ENCODE measurements around the gene KCNH3. TPM values are rescaled to one million over a fixed set of nuclear protein-coding genes. Genes with fewer than 3 reads are reported as not detected.

The KCNH3 gene
- total and polyA plus RNA-seq, 2 of the 13 experiments (the other 11 are each of a cell fraction or from before 2014, with no cell fraction given): 0.01 to 0.07 TPM

- no peak for TF ChIP-seq ZBTB44 (CRISPR knock-in tag; IDR thresholded peaks at IDR 0.05)
- TF ChIP-seq ZNF282 (IDR thresholded peaks at IDR 0.05; ENCODE audit: partially characterized antibody): no peak
- peak; percentile 98 for TF ChIP-seq KMT2B (CRISPR knock-in tag; IDR thresholded peaks at IDR 0.05)
- no peak for TF ChIP-seq PLSCR1 (CRISPR knock-in tag; IDR thresholded peaks at IDR 0.05; ENCODE audit: borderline replicate concordance)
- peak; percentile 43 for TF ChIP-seq FOXC1 (CRISPR knock-in tag; IDR thresholded peaks at IDR 0.05; ENCODE audit: borderline replicate concordance)
- no peak for TF ChIP-seq ZNF367 (CRISPR knock-in tag; IDR thresholded peaks at IDR 0.05; ENCODE audit: borderline replicate concordance)
- TF ChIP-seq ZNF326 (CRISPR knock-in tag; IDR thresholded peaks at IDR 0.05; ENCODE audit: borderline replicate concordance): no peak
- no peak for TF ChIP-seq TSC22D2 (CRISPR knock-in tag; IDR thresholded peaks at IDR 0.05; ENCODE audit: borderline replicate concordance)
- TF ChIP-seq ZNF891 (CRISPR knock-in tag; IDR thresholded peaks at IDR 0.05): peak; percentile 73; the same call in 1 of the 2 replicates
- peak; percentile 84 for TF ChIP-seq KMT2A (CRISPR knock-in tag; IDR thresholded peaks at IDR 0.05)
- no peak for TF ChIP-seq TEAD2 (CRISPR knock-in tag; IDR thresholded peaks at IDR 0.05)
- no peak for TF ChIP-seq CEBPB (IDR thresholded peaks at IDR 0.05; ENCODE audit: borderline replicate concordance, low read depth, low read length)
- peak; percentile 89; the same call in 1 of the 2 replicates for TF ChIP-seq ZBTB25 (CRISPR knock-in tag; IDR thresholded peaks at IDR 0.05)
- peak; percentile 58 for TF ChIP-seq NAIF1 (CRISPR knock-in tag; IDR thresholded peaks at IDR 0.05; ENCODE audit: borderline replicate concordance)
- no peak for TF ChIP-seq TBP (CRISPR knock-in tag; IDR thresholded peaks at IDR 0.05)
- peak; percentile 70; the same call in 1 of the 2 replicates for TF ChIP-seq ZNF747 (CRISPR knock-in tag; IDR thresholded peaks at IDR 0.05; ENCODE audit: borderline replicate concordance)
- peak; percentile 67; the same call in 1 of the 2 replicates for TF ChIP-seq FOXK1 (CRISPR knock-in tag; IDR thresholded peaks at IDR 0.05; ENCODE audit: borderline replicate concordance, low read depth)
- peak; percentile 56 for TF ChIP-seq MED1 (CRISPR knock-in tag; IDR thresholded peaks at IDR 0.05)
- 0 out of 2 replicates have a peak, but pooled peaks have one; percentile 25 for TF ChIP-seq ZKSCAN1 (IDR thresholded peaks at IDR 0.05; ENCODE audit: low read length)
- peak; percentile 83 for TF ChIP-seq TAF1 (CRISPR knock-in tag; IDR thresholded peaks at IDR 0.05)
- no peak for TF ChIP-seq ZNF121 (CRISPR knock-in tag; IDR thresholded peaks at IDR 0.05)
- no peak for TF ChIP-seq CENPT (CRISPR knock-in tag; IDR thresholded peaks at IDR 0.05; ENCODE audit: low read depth)
- TF ChIP-seq ZNF737 (CRISPR knock-in tag; IDR thresholded peaks at IDR 0.05; ENCODE audit: borderline replicate concordance): no peak
- peak; percentile 89 for TF ChIP-seq ZFP41 (CRISPR knock-in tag; IDR thresholded peaks at IDR 0.05; ENCODE audit: borderline replicate concordance)
- no peak for TF ChIP-seq ZNF260 (CRISPR knock-in tag; IDR thresholded peaks at IDR 0.05; ENCODE audit: borderline replicate concordance, low read depth)
- TF ChIP-seq, protein P1, sequence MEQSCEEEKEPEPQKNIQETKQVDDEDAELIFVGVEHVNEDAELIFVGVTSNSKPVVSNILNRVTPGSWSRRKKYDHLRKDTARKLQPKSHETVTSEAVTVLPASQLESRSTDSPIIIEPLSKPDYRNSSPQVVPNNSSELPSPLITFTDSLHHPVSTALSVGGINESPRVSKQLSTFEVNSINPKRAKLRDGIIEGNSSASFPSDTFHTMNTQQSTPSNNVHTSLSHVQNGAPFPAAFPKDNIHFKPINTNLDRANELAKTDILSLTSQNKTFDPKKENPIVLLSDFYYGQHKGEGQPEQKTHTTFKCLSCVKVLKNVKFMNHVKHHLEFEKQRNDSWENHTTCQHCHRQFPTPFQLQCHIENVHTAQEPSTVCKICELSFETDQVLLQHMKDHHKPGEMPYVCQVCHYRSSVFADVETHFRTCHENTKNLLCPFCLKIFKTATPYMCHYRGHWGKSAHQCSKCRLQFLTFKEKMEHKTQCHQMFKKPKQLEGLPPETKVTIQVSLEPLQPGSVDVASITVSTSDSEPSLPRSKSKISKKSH (CRISPR knock-in tag; IDR thresholded peaks at IDR 0.05; ENCODE audit: borderline replicate concordance): no peak
Observed at GRCh38 chr12:49567611-49568441, 29.0 kb downstream of the KCNH3 start, which contains the start of gene MCRS1 (continued).

Data from HepG2 (cell line).